GM21619 (cell line): Measurements from ENCODE around the gene UBE2L5.

Experiments
- ATAC-seq: cut with Tn5 transposase; IDR thresholded peaks from one replicate; pipeline ENCODE4 v1.9.1; 2021; ENCODE audit not compliant: unreplicated experiment

Gene UBE2L5

DNA sequence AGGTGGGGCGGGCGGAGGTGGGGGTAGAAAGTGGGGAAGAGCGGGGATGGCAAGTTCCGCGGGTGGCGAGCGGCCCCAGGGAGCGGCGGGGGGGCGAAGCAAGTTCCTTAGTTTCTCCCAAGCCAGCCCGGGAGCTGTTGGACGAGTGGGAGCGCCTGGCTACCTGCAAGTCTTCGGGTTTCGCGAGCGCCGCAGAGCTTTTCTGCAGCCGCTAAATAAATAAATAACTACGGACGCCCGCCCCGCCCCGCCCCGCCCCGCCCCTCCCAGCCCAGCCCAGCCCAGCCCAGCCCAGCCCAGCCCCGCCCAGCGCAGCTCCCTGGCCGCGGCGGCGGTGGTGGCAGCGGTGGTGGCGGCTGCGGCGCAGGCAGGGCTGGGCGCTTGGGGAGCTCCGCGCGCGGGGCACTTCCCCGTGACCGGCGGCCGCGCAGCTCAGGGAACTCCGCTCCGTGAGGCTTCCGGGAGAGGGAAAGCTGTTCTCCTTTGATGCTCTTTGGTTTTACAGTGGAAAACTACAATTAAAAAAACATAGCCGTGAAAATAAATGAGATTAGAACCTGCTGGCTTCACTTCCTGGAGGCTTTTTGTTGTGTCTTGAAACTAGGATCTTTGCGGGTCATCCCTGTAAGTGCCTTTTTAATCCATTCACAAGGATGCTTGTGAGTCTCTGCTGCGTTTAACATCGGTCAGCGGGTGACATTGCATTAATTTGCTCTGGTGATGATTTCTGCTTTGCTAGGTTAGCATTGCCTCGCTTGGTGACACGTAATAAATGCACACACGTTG, at the start of gene UBE2L5:
TSS of gene UBE2L5 (plus strand) at position 440 of the 786 bp plus-strand sequence. CDS start 5,498 bp downstream, outside the sequence.
- peak; percentile 58 for ATAC-seq

DNA sequence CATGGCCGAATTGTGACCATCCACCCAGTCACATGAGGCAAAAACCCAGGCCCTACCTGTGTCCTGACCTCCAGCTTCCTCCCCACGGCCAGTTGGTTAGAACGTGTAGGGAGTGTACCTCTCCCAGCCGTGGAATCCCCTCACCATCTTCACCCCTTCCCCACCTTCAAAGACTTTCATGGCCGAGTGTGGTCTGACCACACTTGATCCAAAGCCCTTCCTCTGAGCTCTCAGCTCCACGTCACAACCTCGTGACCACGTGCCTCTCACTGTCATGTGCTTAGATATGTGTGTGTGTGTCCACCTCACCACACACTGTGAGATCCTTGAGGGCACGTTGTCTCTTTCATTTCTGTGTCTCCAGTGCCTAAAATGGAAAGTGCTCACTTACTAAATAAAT, 48.6 kb upstream of the UBE2L5 start:
- ATAC-seq, result peak; percentile 25

DNA sequence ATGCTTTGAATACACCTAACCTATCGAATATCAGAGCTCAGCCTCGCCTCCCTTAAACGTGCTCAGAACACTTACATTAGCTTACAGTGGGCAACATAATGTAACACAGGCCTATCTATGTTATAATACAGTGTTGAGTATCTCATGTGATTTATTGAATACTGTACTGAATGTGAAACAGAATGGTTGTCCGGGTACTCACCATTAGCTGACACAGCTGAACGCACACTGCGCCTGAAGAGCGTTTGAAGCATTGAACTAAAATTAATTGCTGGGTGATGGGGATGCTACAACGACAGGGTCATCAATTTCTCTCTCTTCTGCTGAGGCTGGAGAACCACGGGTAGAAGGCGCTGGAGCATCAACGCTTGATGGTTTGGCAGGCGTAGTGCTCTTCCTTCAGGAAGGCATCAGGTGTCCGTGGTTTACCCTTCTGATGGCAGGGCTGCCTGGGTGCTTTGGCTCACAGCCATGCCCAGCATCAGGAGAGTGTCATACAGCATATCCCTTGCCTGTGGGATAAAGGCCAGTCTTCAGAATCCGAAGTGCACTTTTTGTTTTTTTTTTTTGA, 46.9 kb upstream of the UBE2L5 start:
- ATAC-seq, result no peak

DNA sequence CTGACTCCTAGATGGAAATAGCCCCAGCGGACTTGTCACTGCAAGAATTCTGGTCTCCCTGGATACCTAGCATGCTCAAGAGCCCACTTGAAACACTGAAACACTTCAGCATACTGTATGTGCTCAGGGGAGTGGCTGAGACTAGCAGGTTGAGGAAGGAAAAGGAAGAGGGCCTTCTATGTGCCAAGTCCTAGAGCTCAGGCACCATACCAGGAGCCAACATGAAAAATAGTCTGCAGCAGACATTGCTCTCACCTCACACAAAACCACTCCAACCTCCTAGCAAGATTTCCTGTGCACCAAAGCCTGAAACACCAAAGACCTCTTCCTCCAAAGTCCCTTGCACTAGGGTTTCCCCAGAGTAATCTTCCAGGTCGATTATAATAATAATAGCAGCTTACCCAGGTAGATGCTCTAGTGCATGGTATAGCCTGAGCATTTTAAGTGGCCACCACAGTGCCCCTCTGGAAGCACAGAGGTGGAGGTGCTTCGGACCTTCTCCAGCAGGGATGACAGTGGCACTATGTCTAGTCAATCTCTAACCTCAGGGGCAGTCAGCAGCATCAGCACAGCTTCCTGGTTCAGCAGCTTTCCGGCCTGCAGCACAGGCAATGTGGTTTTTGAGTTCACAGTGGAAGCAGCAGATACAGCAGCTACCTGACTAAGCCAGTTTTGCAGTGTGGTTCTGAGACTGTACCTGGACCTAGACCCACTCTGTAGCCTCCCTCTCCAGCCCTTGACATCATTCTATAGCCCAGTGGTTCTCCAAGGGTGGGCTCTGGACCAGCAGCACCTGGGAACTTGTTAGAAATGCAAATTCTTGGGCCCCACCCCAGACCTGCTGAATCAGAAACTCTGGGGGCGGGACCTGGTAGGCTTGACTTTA, 45.6 kb upstream of the UBE2L5 start:
- peak; percentile 50 for ATAC-seq

DNA sequence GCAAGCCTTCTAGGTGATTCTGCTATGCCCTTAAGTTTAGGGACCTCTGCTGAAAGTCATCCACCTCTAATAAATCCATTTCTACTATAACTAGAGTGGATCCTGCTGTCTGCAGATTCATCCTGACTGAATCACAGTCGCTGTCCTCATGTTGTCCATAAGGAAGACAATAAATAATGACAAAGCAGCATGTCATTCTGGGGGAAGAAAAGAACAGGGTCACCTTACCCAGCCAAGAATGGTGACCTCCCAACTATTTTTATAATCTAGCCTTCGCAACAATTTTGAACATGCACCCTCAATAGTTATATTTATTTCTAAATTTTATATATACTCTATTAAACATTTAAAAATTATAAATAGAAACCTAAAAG, 45.0 kb upstream of the UBE2L5 start:
- no peak for ATAC-seq

DNA sequence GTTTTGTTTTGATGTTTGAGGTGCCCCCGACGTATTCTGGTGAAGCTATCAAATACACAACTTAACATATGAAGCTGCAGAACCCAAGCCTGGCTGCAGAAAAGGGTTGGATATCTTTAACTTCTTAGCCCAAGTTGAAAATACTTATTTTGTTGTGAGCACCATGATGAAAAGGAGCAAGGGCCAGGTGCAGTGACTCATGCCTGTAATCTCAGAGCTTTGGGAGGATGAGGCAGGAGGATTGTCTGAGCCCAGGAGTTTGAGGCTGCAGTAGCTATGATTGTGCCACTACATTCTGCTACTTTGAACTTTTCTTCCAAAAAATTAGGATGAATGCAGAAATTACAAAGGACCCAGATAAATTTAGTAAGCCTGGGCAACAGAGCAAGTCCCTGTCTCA, 44.1 kb upstream of the UBE2L5 start:
- no peak for ATAC-seq

DNA sequence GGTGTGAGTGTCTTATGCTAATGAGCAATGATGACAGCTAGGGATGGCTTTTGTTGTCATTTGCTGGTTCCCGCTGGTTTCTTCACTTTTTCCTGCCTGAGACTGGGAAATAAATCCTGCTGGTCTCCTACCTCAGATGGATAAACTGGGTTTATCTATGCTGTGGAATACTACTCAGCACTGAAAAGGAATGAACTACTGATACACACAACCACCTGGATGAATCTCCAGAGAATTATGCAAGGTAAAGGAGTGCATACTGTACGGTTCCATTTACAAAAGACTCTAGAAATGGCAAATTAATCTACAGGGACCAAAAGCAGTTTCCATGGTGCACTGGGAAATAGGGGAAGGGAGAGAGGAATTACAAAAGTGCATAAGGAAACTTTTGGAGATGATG, 41.2 kb upstream of the UBE2L5 start:
- no peak for ATAC-seq

DNA sequence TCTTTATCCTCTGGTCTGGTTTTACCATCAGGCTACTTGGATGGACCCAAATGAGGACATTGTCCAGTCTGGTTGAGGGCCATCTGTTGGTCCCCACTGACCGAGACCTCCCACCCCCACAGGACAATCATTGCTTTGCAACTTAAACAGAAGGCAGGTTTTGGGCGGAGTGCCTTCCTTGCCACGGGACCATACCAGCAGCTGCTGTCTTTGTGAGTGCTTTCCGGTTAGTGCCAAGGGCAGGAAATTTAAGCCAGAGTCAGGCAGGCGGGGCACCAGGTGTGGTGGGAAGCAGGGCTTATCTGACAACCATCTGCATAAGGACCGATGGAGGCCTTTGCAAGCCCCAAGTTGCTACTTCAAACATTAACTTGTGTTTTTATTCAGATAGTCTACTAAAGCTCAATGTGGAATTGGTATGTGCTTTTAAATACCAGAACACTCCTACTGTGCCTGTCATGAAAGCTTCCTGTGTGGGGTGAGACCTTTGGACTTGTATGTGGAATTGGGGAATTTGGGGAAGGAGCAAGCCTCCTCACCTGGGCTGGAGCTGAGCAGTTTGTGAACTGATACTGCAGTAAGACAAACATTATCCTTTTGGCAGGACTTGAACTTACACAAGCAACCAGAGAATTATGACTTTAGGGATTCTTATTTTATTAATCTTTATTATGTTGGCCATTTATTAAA, 39.3 kb upstream of the UBE2L5 start:
- no peak for ATAC-seq

DNA sequence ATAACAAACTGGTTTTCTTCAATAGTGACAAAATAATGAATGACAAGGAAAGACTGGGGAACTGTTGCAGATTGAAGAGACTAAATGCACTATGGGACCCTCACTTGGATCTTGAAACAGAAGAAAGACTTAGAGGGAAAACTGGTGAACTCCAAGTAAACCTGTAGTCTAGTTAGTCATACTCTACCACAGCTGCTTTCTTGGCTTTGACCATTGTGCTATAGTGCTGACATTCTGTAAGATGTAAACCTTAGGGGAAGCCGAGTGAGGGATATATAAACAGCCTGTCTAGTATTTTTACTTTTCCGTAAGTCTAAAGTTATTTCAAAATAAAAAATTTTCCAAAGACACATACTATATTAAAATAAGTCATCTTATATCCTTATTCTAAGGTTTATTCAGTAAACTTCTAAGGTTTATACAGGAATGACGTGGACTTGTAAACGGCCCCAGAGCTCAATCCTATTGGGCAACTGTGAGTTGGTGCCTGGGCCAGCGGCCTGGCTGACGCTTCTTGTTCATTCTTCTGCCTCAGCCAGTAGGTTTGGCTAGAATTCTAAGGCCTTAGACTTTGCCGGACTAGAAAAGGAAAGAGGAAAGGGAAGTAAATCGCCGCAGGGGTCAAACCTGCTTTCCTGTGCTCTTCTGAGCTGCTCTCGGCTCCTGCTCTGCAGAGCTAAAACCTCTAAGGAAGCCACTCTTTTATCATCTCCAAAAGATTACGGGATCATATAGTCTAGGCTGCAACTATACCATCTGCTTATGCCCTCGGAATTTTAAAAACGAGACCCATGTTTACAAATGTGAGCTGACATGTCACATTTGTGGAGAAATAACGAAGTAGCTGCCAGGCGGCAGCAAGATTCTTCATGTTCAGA, 33.6 kb upstream of the UBE2L5 start:
- no peak for ATAC-seq

DNA sequence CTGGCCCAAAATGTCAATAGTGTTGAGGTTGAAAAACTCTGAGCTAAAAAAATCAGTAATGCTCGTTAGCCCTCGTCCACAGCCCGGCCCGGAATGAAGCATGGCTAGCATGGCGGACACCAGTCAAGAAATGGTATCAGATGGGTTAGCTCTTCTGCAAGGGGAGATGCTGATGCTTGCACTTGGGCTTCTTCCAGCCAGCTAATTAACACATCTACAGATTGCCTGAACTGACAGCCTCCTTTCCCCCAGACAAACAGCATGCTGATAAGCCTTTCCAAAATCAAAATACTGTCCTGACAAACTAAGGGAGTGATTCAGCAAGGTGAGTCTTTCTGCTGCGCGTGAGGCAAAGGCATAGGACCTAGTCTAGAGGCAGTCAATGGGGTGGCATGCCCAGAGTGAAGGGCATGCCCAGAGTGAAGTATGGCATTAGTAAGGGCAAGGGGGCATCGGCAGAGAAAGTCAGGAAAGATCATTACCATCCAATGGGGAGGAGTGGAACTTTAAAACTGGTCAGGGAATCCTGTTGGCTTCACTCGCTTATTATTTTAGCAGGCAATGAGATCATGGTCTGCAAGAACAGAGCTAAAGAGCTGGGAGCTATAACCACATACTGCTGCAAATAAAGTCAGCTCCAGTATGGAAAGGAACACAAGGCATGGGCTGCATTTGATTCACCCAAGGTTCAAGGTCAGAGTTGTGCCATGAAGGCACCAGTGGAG, 30.2 kb upstream of the UBE2L5 start:
- no peak for ATAC-seq

DNA sequence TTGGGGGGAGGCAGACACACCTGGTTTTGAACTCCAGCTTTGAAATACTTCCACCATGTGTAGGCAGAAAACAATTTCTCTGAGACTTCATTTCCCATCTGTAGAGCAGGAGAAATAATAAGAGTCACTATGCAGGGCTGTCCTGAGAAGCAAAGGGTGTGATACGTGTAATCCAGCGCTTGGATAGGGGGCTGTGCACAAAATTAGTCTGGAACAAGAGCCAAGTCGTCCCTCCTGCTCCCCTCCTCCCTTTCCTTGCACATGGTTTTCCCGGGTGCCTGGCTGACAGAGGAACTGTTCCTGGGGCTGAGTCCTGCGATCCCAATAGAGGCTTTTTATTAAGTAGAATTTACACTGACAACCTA, 29.6 kb upstream of the UBE2L5 start:
- no peak for ATAC-seq

DNA sequence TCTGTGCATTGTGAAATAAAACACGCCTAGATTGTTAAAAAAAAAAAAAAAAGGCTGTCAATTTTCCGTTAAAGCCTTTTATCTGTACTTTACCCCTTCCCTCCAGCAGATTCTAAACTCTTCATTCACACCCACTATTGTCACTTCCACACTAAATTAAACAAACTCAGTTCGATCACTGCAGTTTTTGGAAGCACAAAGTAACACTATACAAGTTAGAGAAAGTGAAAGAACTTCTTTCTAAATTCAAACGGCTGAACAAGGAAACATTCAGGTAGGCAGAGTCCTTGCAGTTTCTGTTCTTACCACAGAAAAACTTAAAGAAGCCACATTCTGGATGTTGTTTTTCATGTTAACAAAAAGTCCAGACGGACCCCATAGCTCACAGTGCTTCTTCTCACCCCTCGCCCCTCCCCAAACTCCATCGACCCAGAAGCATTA, 27.5 kb upstream of the UBE2L5 start:
- ATAC-seq, result peak; percentile 54

DNA sequence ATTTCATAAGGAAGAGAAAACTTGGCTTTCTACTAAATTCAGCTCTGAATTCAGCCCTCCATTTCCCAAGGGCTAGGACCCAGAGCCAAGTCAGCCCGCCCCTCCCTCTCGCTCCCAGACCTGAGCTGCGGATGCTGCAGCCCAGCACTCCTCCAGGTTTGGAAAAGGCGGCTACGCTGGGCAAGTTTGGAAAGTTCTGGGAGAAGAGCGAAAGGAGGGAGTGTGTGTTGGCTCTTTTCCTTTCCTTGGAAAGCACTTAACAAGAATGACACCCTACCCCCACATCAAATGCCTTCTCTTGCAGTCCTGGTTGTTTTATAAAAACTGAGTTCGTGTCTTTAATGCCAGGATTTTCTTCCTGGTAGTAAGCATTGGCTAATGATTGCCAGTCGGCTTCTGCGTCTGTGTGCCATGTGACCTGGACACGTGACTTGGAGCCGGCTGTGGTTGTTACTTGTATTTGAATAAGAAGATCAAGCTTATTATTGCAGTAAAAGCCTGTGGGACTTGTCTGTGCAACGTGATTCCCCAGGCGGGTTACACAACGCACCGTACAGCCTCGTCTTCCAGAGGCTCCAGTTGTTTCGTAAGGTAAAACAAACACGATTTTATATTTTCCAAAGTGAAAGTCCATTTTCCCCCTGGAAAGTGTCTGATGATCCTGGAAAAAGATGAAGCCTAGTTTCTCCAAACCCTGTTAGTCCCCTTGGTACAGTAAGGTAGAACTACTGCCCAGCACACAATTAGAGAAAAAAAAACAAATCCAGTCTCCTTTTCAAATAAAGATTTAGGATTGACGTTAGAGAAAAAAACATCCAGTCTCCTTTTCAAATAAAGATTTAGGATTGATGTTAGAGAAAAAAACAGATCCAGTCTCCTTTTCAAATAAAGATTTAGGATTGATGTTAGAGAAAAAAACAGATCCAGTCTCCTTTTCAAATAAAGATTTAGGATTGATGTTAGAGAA, 26.8 kb upstream of the UBE2L5 start:
- peak; percentile 67 for ATAC-seq

DNA sequence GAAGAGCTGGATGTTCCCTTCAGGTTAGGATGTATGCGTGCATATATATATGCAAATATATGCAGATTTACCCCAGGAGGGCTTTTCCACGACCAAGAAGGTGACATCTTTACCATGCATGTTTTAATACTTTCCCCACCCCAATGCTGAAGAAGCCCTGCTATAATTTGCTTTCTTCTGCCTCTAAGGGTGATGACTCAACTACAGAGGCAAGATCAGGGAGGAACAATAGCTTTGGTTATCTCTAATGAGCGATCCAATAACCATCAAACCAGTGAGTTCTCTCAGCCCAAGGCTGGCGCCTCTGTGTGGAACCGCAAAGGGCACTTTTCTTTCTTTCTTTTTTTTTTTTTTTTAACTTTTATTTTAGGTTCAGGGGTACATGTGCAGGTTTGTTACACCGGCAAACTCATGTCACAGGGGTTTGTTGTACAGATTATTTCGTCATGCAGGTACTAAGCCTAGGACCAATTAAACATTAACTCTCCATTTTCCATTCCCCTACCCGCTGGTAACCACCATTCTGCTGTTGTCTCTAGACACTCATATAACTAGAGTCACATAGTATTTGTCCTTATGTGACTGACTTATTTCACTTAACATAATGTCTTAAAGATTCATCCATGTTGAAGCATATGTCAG, 25.7 kb upstream of the UBE2L5 start:
- ATAC-seq, result no peak

DNA sequence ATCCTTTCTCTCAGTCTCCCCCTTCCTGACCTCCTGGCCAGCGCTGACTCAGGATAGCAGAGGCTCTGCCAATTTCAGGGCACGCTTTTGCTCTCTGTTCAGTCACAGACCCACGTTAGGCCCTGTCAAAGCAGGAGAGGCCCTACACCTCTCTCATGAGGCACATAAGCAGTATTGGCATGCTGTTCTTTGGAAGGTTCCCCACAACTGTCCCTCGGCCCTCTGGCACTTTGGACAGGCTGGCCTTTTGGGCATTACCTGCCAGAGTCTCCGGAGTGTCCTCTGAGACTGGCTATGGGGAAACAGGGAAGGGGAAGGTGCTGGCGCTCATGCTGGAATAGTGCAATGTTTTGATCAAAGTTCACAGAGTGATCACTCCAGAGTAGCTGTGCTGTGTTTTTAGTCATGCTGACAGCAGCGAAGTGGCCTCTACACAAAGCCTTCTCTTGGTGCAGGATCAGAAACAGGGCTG, 23.7 kb upstream of the UBE2L5 start:
- ATAC-seq, result no peak

DNA sequence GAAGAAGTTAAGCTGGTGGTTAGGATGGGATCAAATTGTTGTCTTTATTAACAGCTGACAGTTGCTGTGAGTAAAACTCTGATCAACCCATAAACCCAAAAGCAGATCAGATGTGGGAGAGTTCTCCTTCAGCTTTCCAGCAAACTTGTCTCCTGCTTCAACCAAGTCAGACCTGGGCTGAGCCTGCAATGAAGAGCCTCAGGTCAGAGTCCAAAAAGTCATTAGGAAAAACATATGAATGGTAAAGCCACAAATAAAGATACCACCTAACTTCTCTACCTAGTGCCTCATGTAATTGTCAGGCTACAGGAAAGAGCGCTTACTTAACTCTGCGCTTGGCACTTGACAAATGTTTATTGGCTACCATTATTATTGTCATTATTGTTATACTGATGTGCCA, 21.9 kb upstream of the UBE2L5 start:
- ATAC-seq, result no peak

DNA sequence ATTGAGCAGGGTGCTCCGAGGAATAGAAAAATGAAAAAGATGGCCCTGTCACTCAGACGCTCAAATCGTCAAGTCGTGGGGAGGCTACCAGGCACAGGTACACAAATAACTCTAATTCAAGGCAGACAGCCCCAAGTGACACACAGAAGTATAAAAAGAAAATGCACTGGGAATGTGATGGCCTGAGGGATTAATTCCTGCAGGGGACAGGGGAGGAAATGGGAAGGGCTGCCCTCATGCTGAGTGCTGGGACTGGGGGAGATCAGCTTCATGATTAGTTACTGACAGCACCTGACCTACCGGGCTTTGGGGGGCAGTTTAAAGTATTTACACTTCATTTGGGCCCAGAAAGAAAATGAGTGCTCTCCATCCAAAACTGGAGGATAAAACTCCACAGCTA, 20.9 kb upstream of the UBE2L5 start:
- ATAC-seq, result no peak

DNA sequence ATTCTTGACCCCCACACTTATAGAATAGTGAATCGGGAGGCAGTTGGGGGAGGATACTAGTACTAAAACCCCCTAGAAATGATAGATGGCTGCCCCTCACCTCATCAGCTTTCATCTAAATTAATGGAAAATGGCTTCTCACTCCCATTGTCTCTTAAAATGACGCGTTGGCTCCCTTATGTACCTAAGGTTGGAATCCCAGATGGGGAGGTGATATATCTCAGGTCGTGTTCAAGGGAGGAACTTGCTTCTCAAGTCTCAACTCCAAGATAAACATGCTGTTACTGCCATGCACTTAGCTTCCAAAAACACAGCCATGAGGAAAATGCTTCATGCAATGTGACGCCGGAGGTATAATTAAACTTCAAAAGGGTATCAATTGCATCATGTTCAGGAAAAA, 18.8 kb upstream of the UBE2L5 start:
- ATAC-seq, result no peak
